ENCODE measurements around the gene P4HB.
A peak's percentile ranks its signal among the peaks of the same experiment; 100 is the strongest.

P4HB gene

DNA sequence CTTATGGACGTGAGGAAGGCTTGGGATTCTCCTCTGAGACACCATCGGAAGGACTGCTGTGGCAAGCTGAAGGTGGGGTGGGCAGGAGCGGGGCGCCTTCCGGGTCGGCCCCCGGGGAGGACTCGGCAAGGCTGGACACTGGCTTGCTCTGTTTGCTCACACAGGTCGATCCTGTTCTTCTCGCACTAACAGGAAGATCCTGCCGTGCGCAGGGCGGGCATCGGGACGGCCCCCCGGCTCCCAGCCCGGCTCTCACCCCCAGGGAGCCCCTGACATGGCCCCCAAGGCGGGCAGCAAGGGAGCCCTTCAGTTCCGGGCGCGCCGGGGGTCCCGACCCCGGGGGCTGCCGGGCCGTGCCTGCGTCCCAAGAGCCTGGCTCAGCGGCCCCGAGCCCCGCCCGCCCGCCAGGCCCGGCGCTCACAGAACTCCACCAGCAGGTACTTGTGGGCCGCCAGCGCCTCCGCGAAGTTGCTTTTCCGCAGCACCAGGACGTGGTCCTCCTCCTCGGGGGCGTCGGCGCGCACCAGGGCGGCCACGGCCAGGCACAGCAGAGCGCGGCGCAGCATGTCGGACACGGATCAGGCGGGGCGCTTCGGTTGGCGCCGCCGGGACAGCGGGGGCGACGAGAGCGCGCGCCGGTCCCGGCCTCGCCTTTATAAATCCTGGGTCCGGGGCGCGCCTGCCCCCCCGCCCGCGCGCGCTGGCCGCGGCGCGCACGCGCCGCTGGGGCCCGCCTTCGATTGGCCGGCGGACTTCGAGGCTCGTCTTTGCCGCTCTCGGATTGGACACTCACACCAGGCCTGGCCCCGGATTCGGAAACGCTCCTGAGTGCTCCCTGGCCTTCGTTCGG lies at the start of gene P4HB:
Gene P4HB, minus strand, starts transcription at position 630 of the 850 bp plus-strand sequence. Its CDS starts 64 bp downstream, at position 566.
- H3K79me2 ChIP-seq, result peaks cover 33% of the 10 kb centered on the region
- H3K4me2 ChIP-seq (ENCODE audit: low read length), result peak within 1 kb of the TSS; percentile 85
- H3K36me3 ChIP-seq (ENCODE audit: control insufficient read depth, insufficient read depth, low read length), result no peaks in the 10 kb centered on the region
- H3K9ac ChIP-seq, result no peak within 1 kb of the TSS
- peak within 1 kb of the TSS; percentile 81 for H3K27ac ChIP-seq
- TF ChIP-seq, protein P1, sequence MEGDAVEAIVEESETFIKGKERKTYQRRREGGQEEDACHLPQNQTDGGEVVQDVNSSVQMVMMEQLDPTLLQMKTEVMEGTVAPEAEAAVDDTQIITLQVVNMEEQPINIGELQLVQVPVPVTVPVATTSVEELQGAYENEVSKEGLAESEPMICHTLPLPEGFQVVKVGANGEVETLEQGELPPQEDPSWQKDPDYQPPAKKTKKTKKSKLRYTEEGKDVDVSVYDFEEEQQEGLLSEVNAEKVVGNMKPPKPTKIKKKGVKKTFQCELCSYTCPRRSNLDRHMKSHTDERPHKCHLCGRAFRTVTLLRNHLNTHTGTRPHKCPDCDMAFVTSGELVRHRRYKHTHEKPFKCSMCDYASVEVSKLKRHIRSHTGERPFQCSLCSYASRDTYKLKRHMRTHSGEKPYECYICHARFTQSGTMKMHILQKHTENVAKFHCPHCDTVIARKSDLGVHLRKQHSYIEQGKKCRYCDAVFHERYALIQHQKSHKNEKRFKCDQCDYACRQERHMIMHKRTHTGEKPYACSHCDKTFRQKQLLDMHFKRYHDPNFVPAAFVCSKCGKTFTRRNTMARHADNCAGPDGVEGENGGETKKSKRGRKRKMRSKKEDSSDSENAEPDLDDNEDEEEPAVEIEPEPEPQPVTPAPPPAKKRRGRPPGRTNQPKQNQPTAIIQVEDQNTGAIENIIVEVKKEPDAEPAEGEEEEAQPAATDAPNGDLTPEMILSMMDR (IDR thresholded peaks at IDR 0.05), result no peak
- no peaks in the 10 kb centered on the region for H3K27me3 ChIP-seq (ENCODE audit: control insufficient read depth, insufficient read depth, low read length)
- peak within 1 kb of the TSS; percentile 80 for H2AFZ ChIP-seq
- peaks cover 8% of the 10 kb centered on the region for H3K4me1 ChIP-seq
- H3K4me3 ChIP-seq (ENCODE audit: low read depth, low read length), result peak within 1 kb of the TSS; percentile 80
- no peaks in the 10 kb centered on the region for H3K9me3 ChIP-seq (ENCODE audit: control insufficient read depth, low read length)

- Histone ChIP-seq H3K9ac (no peak overlapping the region), H3K27me3 (ENCODE audit: control insufficient read depth, insufficient read depth, low read length) (no peaks in the 10 kb centered on the region), H3K9me3 (ENCODE audit: control insufficient read depth, low read length) (no peaks in the 10 kb centered on the region), H3K27ac (no peak overlapping the region), H3K4me3 (ENCODE audit: low read depth, low read length) (no peak overlapping the region), H3K4me2 (ENCODE audit: low read length) (no peak overlapping the region), H3K36me3 (ENCODE audit: control insufficient read depth, insufficient read depth, low read length) (no peaks in the 10 kb centered on the region), H3K79me2 (peaks cover 4% of the 10 kb centered on the region), H2AFZ (no peak overlapping the region), H3K4me1 (peaks cover 4% of the 10 kb centered on the region)
- TF ChIP-seq, protein P1 (IDR thresholded peaks at IDR 0.05), result no peak
These were observed 48.9 kb upstream of the P4HB start for GRCh38 chr17:81909231-81909630.

GRCh38 chr17:81908793-81909192 lies 48.5 kb upstream of the P4HB start:
- Histone ChIP-seq H3K79me2 (peaks cover under 1% of the 10 kb centered on the region), H3K4me2 (ENCODE audit: low read length) (no peak overlapping the region), H3K27me3 (ENCODE audit: control insufficient read depth, insufficient read depth, low read length) (no peaks in the 10 kb centered on the region), H3K36me3 (ENCODE audit: control insufficient read depth, insufficient read depth, low read length) (no peaks in the 10 kb centered on the region), H2AFZ (no peak overlapping the region), H3K4me3 (ENCODE audit: low read depth, low read length) (no peak overlapping the region), H3K27ac (no peak overlapping the region), H3K9ac (no peak overlapping the region), H3K4me1 (peaks cover 4% of the 10 kb centered on the region), H3K9me3 (ENCODE audit: control insufficient read depth, low read length) (no peaks in the 10 kb centered on the region)
- TF ChIP-seq, protein P1 (IDR thresholded peaks at IDR 0.05), result no peak

- no peaks in the 10 kb centered on the region for H3K36me3 ChIP-seq (ENCODE audit: control insufficient read depth, insufficient read depth, low read length)
- H3K4me1 ChIP-seq, result peaks cover 4% of the 10 kb centered on the region
- H3K79me2 ChIP-seq, result no peaks in the 10 kb centered on the region
- H2AFZ ChIP-seq, result no peak overlapping the region
- no peak overlapping the region for H3K4me3 ChIP-seq (ENCODE audit: low read depth, low read length)
- no peak overlapping the region for H3K27ac ChIP-seq
- no peaks in the 10 kb centered on the region for H3K27me3 ChIP-seq (ENCODE audit: control insufficient read depth, insufficient read depth, low read length)
- TF ChIP-seq, protein P1 (IDR thresholded peaks at IDR 0.05), result no peak
- no peaks in the 10 kb centered on the region for H3K9me3 ChIP-seq (ENCODE audit: control insufficient read depth, low read length)
- no peak overlapping the region for H3K4me2 ChIP-seq (ENCODE audit: low read length)
- no peak overlapping the region for H3K9ac ChIP-seq
These were observed 47.1 kb upstream of the P4HB start for GRCh38 chr17:81907219-81908145.
